H9 (cell line): ENCODE results near the gene GSG1L. TPM values are rescaled to one million over a fixed set of nuclear protein-coding genes. Genes with fewer than 3 reads are reported as not detected.

ENCODE experiments used
- DNase-seq: peaks from one replicate; pipeline ENCODE4 v3.0.0-alpha.2; 2017
- H2AFZ ChIP-seq: one replicate; pipeline ENCODE4 v1.6.1; 2013; ENCODE audit warnings: mild to moderate bottlenecking, low read length, control low read depth, moderate library complexity
- H2AK5ac ChIP-seq: 2 replicates; pipeline ENCODE4 v1.6.1; 2013; ENCODE audit warnings: low read length, control low read depth, mixed read lengths; ENCODE audit not compliant: insufficient read length
- H2BK120ac ChIP-seq: one replicate; pipeline ENCODE4 v1.6.1; 2013; ENCODE audit warnings: low read depth, mild to moderate bottlenecking, low read length, control low read depth, inconsistent platforms; ENCODE audit not compliant: poor library complexity, severe bottlenecking
- H2BK12ac ChIP-seq: 2 replicates; pipeline ENCODE4 v1.6.1; 2013; ENCODE audit warnings: low read length, control low read depth, mixed read lengths, low read depth; ENCODE audit not compliant: insufficient read length
- H2BK15ac ChIP-seq: 2 replicates; pipeline ENCODE4 v1.6.1; 2013; ENCODE audit warnings: low read depth, low read length, control low read depth
- H2BK20ac ChIP-seq: one replicate; pipeline ENCODE4 v1.6.1; 2013; ENCODE audit warnings: low read depth, mild to moderate bottlenecking, low read length, control low read depth, inconsistent platforms; ENCODE audit not compliant: poor library complexity, severe bottlenecking
- H2BK5ac ChIP-seq: 2 replicates; pipeline ENCODE4 v1.6.1; 2013; ENCODE audit warnings: low read length, control low read depth, mixed read lengths; ENCODE audit not compliant: insufficient read length
- H3K14ac ChIP-seq: 2 replicates; pipeline ENCODE4 v1.6.1; 2013; ENCODE audit warnings: low read length, control low read depth; ENCODE audit not compliant: insufficient read depth
- H3K18ac ChIP-seq: 2 replicates; pipeline ENCODE4 v1.6.1; 2013; ENCODE audit warnings: low read depth, mild to moderate bottlenecking, mixed read lengths, low read length, control low read depth; ENCODE audit not compliant: insufficient read length
- H3K23ac ChIP-seq: 2 replicates; pipeline ENCODE4 v1.6.1; 2013; ENCODE audit warnings: low read length, control low read depth, mixed read lengths, low read depth; ENCODE audit not compliant: insufficient read length
- H3K23me2 ChIP-seq: 2 replicates; pipeline ENCODE4 v1.6.1; 2013; ENCODE audit warnings: low read depth, mild to moderate bottlenecking, mixed read lengths, low read length, control low read depth; ENCODE audit not compliant: insufficient read length, poor library complexity, severe bottlenecking
- H3K27ac ChIP-seq: 2 replicates; pipeline ENCODE4 v1.5.1; 2013; ENCODE audit warnings: low read length, control low read depth, mixed read lengths, low read depth; ENCODE audit not compliant: insufficient read length
- H3K27me3 ChIP-seq: 2 replicates; pipeline ENCODE4 v1.6.1; 2013; ENCODE audit warnings: low read length, control low read depth, inconsistent platforms; ENCODE audit not compliant: insufficient read depth
- H3K4ac ChIP-seq: 2 replicates; pipeline ENCODE4 v1.6.1; 2013; ENCODE audit warnings: low read depth, mild to moderate bottlenecking, control low read depth, inconsistent platforms, low read length, moderate library complexity
- H3K4me1 ChIP-seq: 2 replicates; pipeline ENCODE4 v1.6.1; 2013; ENCODE audit warnings: low read length, control low read depth, inconsistent platforms; ENCODE audit not compliant: insufficient read depth
- H3K4me2 ChIP-seq: 2 replicates; pipeline ENCODE4 v1.6.1; 2013; ENCODE audit warnings: low read length, control low read depth, mixed read lengths; ENCODE audit not compliant: insufficient read length, insufficient read depth
- H3K56ac ChIP-seq: 2 replicates; pipeline ENCODE4 v1.6.1; 2013; ENCODE audit warnings: low read depth, mild to moderate bottlenecking, mixed read lengths, low read length, control low read depth; ENCODE audit not compliant: insufficient read length
- H3K79me1 ChIP-seq: 2 replicates; pipeline ENCODE4 v1.6.1; 2013; ENCODE audit warnings: low read depth, mild to moderate bottlenecking, moderate library complexity, low read length, control low read depth, inconsistent platforms; ENCODE audit not compliant: insufficient read depth, poor library complexity, severe bottlenecking
- H3K79me2 ChIP-seq: 2 replicates; pipeline ENCODE4 v1.6.1; 2013; ENCODE audit warnings: low read length, control low read depth, inconsistent platforms; ENCODE audit not compliant: insufficient read depth
- H3K9ac ChIP-seq: 2 replicates; pipeline ENCODE4 v1.6.1; 2013; ENCODE audit warnings: low read length, control low read depth, mixed read lengths; ENCODE audit not compliant: insufficient read length; ENCODE audit errors: extremely low read depth
- H3K9me3 ChIP-seq: one replicate; pipeline ENCODE4 v1.6.1; 2013; ENCODE audit warnings: low read depth, low read length, inconsistent platforms; ENCODE audit not compliant: control insufficient read depth
- H3T11ph ChIP-seq: one replicate; pipeline ENCODE4 v1.6.1; 2013; ENCODE audit warnings: mild to moderate bottlenecking, low read length, control low read depth, inconsistent platforms
- H4K20me1 ChIP-seq: one replicate; pipeline ENCODE4 v1.6.1; 2013; ENCODE audit not compliant: control insufficient read depth, insufficient read length, insufficient read depth
- H4K5ac ChIP-seq: 2 replicates; pipeline ENCODE4 v1.6.1; 2013; ENCODE audit warnings: low read depth, mild to moderate bottlenecking, mixed read lengths, low read length, control low read depth; ENCODE audit not compliant: insufficient read length
- H4K8ac ChIP-seq: replicated peaks from 2 replicates; pipeline ENCODE4 v1.6.1; 2013; ENCODE audit warnings: low read length, control low read depth, mixed read lengths, low read depth; ENCODE audit not compliant: insufficient read length
- H4K91ac ChIP-seq: 2 replicates; pipeline ENCODE4 v1.6.1; 2013; ENCODE audit warnings: low read depth, mild to moderate bottlenecking, moderate library complexity, mixed read lengths, low read length, control low read depth; ENCODE audit not compliant: insufficient read length
- H3K27ac Mint-ChIP-seq, 3 experiments: 2 replicates in 2 of 3; 3 replicates in 1 of 3; pipeline ENCODE4 v1.8.0; 2020 to 2021; ENCODE audit warnings: mixed read lengths in 3 of 3, mild to moderate bottlenecking in 1 of 3, moderate library complexity in 1 of 3
- H3K27me3 Mint-ChIP-seq: 2 replicates; pipeline ENCODE4 v1.8.0; 2021; ENCODE audit warnings: low read depth, mild to moderate bottlenecking, moderate library complexity, mixed read lengths
- H3K36me3 Mint-ChIP-seq, 3 experiments: 2 replicates in 2 of 3; 3 replicates in 1 of 3; pipeline ENCODE4 v1.8.0; 2020 to 2021; ENCODE audit warnings: low read depth in 3 of 3, mixed read lengths in 3 of 3; ENCODE audit not compliant: insufficient read depth in 1 of 3
- H3K4me1 Mint-ChIP-seq, 2 experiments: 2 replicates each; pipeline ENCODE4 v1.8.0; 2020; ENCODE audit warnings: mixed read lengths in 2 of 2
- H3K4me3 Mint-ChIP-seq, 2 experiments: 2 replicates in 1 of 2; 3 replicates in 1 of 2; pipeline ENCODE4 v1.8.0; 2020 to 2021; ENCODE audit warnings: mild to moderate bottlenecking in 2 of 2, mixed read lengths in 2 of 2, moderate library complexity in 1 of 2
- H3K9me3 Mint-ChIP-seq, 2 experiments: 2 replicates in 1 of 2; 3 replicates in 1 of 2; pipeline ENCODE4 v1.8.0; 2020; ENCODE audit warnings: mild to moderate bottlenecking in 2 of 2, mixed read lengths in 2 of 2, moderate library complexity in 1 of 2
- WGBS: extraction: QIAGEN DNeasy Blood & Tissue Kit; methylation state at CpG from one replicate; pipeline ENCODE4 v1.1.7; 2013; ENCODE audit warnings: missing lambda C conversion rate, low lambda C conversion rate, mixed read lengths; ENCODE audit not compliant: insufficient read length; ENCODE audit errors: extremely low coverage; 5-methylcytosine and 5-hydroxymethylcytosine counted together
- total RNA-seq: library from RNA; stranded (reverse); gene quantifications from 2 replicates; pipeline ENCODE4 v1.2.1, GENCODE V29; 2021
- TF ChIP-seq, protein P1 (sequence below): fragments of 200-600 bp; sonication (generic); conservative IDR thresholded peaks from 3 replicates; pipeline ENCODE4 v1.8.0; 2021; ENCODE audit warnings: antibody characterized with exemption, mild to moderate bottlenecking

GSG1L gene
- total RNA-seq, 1 experiment from 2014 or later: 0.35 TPM

DNA sequence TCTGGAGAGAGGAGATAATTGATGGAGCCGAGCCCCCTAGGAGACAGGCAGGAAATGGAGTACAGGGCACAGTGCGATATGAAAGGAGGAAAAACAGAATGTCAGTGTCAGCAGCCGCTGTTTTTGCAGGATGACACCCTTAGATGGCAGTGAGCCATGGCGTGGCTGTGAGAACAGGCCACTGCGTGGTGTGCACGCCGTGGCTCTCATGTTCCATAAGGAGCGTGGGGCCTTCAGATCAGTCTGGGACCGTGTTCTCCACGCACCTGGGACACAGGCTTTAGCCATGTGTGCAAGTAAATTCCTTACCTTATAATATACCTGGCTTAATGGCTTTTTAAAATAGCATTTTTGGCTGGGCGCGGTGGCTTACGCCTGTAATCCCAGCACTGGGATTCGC lies 315.6 kb downstream of the GSG1L start:
- no peak overlapping the region for H2AK5ac ChIP-seq
- no peak overlapping the region for H3K18ac ChIP-seq
- Mint-ChIP-seq H3K9me3 (no peaks in the 10 kb centered on the region; a peak in 1 of 5 replicates), H3K4me3 (no peak overlapping the region), H3K27ac (no peak overlapping the region), H3K4me1 (peaks cover 5 to 8% of the 10 kb centered on the region in 2 experiments; a peak in 3 of 4 replicates), H3K36me3 (peaks cover 0 to 9% (median 0%) of the 10 kb centered on the region in 3 experiments; a peak in 3 of 7 replicates), H3K27me3 (no peaks in the 10 kb centered on the region)
- no peak overlapping the region for H3K9ac ChIP-seq
- no peak overlapping the region for H2BK20ac ChIP-seq
- H3K9me3 ChIP-seq: no peaks in the 10 kb centered on the region
- TF ChIP-seq, protein P1, sequence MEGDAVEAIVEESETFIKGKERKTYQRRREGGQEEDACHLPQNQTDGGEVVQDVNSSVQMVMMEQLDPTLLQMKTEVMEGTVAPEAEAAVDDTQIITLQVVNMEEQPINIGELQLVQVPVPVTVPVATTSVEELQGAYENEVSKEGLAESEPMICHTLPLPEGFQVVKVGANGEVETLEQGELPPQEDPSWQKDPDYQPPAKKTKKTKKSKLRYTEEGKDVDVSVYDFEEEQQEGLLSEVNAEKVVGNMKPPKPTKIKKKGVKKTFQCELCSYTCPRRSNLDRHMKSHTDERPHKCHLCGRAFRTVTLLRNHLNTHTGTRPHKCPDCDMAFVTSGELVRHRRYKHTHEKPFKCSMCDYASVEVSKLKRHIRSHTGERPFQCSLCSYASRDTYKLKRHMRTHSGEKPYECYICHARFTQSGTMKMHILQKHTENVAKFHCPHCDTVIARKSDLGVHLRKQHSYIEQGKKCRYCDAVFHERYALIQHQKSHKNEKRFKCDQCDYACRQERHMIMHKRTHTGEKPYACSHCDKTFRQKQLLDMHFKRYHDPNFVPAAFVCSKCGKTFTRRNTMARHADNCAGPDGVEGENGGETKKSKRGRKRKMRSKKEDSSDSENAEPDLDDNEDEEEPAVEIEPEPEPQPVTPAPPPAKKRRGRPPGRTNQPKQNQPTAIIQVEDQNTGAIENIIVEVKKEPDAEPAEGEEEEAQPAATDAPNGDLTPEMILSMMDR: no peak
- no peak overlapping the region for H3K14ac ChIP-seq
- no peak overlapping the region for H3K56ac ChIP-seq
- no peak overlapping the region for H4K5ac ChIP-seq
- H3K79me1 ChIP-seq: no peaks in the 10 kb centered on the region
- H3T11ph ChIP-seq: no peak overlapping the region
- H3K79me2 ChIP-seq: no peaks in the 10 kb centered on the region
- H3K27ac ChIP-seq: no peak overlapping the region
- no peak overlapping the region for H2BK120ac ChIP-seq
- H2BK5ac ChIP-seq: no peak overlapping the region
- H2AFZ ChIP-seq: no peak overlapping the region
- no peaks in the 10 kb centered on the region for H3K27me3 ChIP-seq
- no peak overlapping the region for H4K91ac ChIP-seq
- no peak overlapping the region for H3K23ac ChIP-seq
- H3K4me2 ChIP-seq: no peak overlapping the region
- H4K8ac ChIP-seq: no peak overlapping the region
- H3K4ac ChIP-seq: no peak overlapping the region
- H2BK15ac ChIP-seq: no peak overlapping the region
- no peaks in the 10 kb centered on the region for H3K23me2 ChIP-seq
- no peak for DNase-seq
- H2BK12ac ChIP-seq: no peak overlapping the region
- WGBS: no CpG with 5 or more reads among the region's 14 CpGs
- H3K4me1 ChIP-seq: no peaks in the 10 kb centered on the region
- no peaks in the 10 kb centered on the region for H4K20me1 ChIP-seq
